Osteocyte (in vitro differentiated cells): ENCODE measurements around the gene KCNN1. TPM values are rescaled to one million over a fixed set of nuclear protein-coding genes. Genes with fewer than 3 reads are reported as not detected.

ENCODE experiments used
- DNase-seq: peaks from one replicate; pipeline ENCODE4 v3.0.0; 2021; ENCODE audit warnings: mixed read lengths; ENCODE audit not compliant: unreplicated experiment; ENCODE audit errors: extremely low spot score
- H3K27ac Mint-ChIP-seq: one replicate; pipeline ENCODE4 v1.8.0; 2021; ENCODE audit warnings: mild to moderate bottlenecking, mixed read lengths; ENCODE audit not compliant: unreplicated experiment
- H3K27me3 Mint-ChIP-seq: one replicate; pipeline ENCODE4 v1.8.0; 2021; ENCODE audit warnings: mixed read lengths; ENCODE audit not compliant: unreplicated experiment
- H3K36me3 Mint-ChIP-seq: one replicate; pipeline ENCODE4 v1.8.0; 2021; ENCODE audit warnings: mixed read lengths; ENCODE audit not compliant: unreplicated experiment
- H3K4me1 Mint-ChIP-seq: one replicate; pipeline ENCODE4 v1.8.0; 2021; ENCODE audit warnings: mixed read lengths; ENCODE audit not compliant: unreplicated experiment
- H3K4me3 Mint-ChIP-seq: one replicate; pipeline ENCODE4 v1.8.0; 2021; ENCODE audit warnings: mild to moderate bottlenecking, moderate library complexity, mixed read lengths; ENCODE audit not compliant: unreplicated experiment
- H3K9me3 Mint-ChIP-seq: one replicate; pipeline ENCODE4 v1.8.0; 2021; ENCODE audit warnings: mixed read lengths; ENCODE audit not compliant: unreplicated experiment
- total RNA-seq: library from RNA; stranded (reverse); gene quantifications from 2 replicates; pipeline ENCODE4 v1.2.1, GENCODE V29; 2021
- TF ChIP-seq, protein P1 (sequence below): fragments of 200-600 bp; sonication (generic); IDR thresholded peaks from 2 replicates; pipeline ENCODE4 v1.5.0; 2021; ENCODE audit warnings: antibody characterized with exemption, mild to moderate bottlenecking, moderate library complexity

The KCNN1 gene
- total RNA-seq, 1 donor from 2014 or later: not detected

DNA sequence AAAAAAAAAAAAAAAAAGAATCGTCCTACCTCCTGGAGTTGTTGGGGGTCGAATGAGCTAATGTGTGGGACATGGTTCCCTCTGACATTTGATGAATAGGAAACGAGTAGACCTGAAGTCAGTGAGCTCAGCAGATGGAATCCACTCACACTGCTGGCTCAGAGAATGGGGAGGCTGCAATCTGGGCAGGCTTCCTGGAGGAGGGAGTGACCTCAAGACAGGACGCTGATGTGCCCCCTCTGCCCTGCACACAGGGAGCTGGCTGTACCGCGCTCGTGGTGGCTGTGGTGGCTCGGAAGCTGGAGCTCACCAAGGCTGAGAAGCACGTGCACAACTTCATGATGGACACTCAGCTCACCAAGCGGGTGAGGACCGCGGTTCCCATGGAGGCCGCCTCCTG, 21.3 kb downstream of the KCNN1 start:
- Mint-ChIP-seq H3K27me3 (no peaks in the 10 kb centered on the region), H3K4me3 (no peak overlapping the region), H3K4me1 (no peaks in the 10 kb centered on the region), H3K9me3 (no peaks in the 10 kb centered on the region), H3K27ac (no peak overlapping the region), H3K36me3 (no peaks in the 10 kb centered on the region)
- no peak for DNase-seq
- TF ChIP-seq, protein P1, sequence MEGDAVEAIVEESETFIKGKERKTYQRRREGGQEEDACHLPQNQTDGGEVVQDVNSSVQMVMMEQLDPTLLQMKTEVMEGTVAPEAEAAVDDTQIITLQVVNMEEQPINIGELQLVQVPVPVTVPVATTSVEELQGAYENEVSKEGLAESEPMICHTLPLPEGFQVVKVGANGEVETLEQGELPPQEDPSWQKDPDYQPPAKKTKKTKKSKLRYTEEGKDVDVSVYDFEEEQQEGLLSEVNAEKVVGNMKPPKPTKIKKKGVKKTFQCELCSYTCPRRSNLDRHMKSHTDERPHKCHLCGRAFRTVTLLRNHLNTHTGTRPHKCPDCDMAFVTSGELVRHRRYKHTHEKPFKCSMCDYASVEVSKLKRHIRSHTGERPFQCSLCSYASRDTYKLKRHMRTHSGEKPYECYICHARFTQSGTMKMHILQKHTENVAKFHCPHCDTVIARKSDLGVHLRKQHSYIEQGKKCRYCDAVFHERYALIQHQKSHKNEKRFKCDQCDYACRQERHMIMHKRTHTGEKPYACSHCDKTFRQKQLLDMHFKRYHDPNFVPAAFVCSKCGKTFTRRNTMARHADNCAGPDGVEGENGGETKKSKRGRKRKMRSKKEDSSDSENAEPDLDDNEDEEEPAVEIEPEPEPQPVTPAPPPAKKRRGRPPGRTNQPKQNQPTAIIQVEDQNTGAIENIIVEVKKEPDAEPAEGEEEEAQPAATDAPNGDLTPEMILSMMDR: no peak

DNA sequence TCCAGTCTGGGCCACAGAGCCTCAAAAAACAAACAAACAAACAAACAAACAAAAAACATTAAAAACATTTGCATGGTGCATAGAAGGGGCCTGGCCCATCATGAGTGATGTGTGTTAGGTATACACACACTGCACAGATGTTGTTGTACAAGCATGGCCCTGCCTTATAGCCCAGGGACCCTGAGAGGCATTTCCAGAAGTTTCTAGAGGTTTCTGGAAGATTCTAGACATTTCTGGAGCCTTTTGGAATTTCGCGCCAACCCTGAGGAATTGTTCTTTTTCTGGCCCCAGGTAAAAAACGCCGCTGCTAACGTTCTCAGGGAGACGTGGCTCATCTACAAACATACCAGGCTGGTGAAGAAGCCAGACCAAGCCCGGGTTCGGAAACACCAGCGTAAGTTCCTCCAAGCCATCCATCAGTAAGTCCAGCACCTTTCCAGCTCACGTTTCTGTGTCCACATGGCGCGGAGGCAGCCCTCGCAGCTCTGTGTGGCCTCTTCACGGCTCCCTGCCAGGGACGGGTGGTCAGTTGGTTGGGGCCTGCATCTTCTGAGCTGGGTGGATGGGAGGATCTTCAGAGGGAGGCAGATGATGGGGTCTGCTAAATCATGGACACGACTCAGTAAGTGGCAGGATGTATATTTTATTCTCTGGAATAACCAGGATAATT, 22.7 kb downstream of the KCNN1 start:
- TF ChIP-seq, protein P1: no peak
- DNase-seq: no peak
- no peaks in the 10 kb centered on the region for H3K9me3 Mint-ChIP-seq
- no peak overlapping the region for H3K27ac Mint-ChIP-seq
- H3K36me3 Mint-ChIP-seq: no peaks in the 10 kb centered on the region
- H3K27me3 Mint-ChIP-seq: peaks cover 1% of the 10 kb centered on the region
- no peaks in the 10 kb centered on the region for H3K4me1 Mint-ChIP-seq
- H3K4me3 Mint-ChIP-seq: no peak overlapping the region

DNA sequence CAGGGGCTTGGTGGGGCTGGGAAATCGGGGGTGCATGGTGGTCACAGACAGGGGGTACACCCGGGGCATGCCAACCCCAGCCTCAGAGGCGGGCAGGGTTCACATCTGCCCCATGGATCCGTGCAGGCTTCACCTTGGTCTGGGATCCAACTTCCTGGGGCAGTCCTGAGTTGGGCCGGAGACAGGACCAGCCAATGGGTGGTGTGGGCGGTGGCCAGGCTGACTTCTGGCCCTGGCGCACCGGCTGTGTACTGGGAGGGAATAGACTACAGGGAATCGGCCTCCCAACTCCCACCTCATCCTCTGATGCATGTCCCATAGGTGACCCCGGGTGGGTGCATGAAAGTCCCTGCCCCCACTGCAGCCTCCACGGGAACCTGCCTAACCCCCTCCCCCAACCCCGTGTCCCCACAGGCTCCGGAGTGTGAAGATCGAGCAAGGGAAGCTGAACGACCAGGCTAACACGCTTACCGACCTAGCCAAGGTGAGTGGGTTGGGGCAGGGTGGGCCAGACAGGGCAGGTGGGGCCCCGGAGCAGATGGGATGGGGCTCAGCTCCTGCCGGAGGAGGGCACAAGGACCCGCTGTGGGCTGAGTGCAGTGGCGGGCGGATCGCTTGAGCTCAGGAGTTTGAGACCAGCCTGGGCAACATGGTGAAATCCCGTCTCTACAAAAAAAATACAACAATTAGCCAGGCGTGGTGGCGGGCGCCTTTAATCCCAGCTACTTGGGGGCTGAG, 26.3 kb downstream of the KCNN1 start:
- no peak for DNase-seq
- TF ChIP-seq, protein P1: no peak
- Mint-ChIP-seq H3K27ac (no peak overlapping the region), H3K4me3 (no peak overlapping the region), H3K9me3 (no peaks in the 10 kb centered on the region), H3K4me1 (no peaks in the 10 kb centered on the region), H3K27me3 (peaks cover 9% of the 10 kb centered on the region), H3K36me3 (no peaks in the 10 kb centered on the region)

DNA sequence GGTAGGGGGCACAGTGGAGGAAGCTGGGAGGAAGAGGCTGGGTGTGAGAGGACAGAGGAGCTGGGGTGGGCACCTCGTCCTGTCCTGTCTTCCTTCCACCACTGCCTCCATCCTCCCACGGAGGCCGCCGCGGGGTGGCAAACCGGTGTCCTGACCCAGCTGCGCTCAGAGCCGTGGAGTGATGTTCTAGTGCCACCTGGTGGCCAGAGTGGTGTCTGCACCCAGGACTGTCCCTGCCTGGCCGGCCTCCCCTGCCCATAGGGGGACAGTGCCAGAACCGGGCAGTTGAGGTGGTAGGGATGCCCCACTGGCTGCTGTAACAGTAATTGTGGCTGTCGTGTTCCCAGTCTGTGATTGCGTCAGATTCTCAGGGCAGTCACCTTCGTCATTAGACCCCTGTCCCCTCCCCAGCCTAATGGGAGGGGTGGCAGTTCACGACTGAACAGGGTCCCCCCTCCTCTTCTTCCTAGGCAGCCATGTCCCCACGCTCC, 30.0 kb downstream of the KCNN1 start:
- no peaks in the 10 kb centered on the region for H3K9me3 Mint-ChIP-seq
- H3K36me3 Mint-ChIP-seq: no peaks in the 10 kb centered on the region
- H3K4me3 Mint-ChIP-seq: no peak overlapping the region
- peak; percentile 97 for DNase-seq
- peaks cover 9% of the 10 kb centered on the region for H3K27me3 Mint-ChIP-seq
- TF ChIP-seq, protein P1: peak; percentile 99
- no peak overlapping the region for H3K27ac Mint-ChIP-seq
- H3K4me1 Mint-ChIP-seq: peaks cover 8% of the 10 kb centered on the region
